Body of pancreas (tissue), 4 donors: Measurements from ENCODE around the gene WBP1. TPM values are rescaled to one million over a fixed set of nuclear protein-coding genes. Genes with fewer than 3 reads are reported as not detected.
A peak's percentile ranks its signal among the peaks of the same experiment; 100 is the strongest.

Experiments used
- ATAC-seq: fragments of 150-250 bp; one replicate; pipeline ENCODE4 v1.9.1; 2016
- DNase-seq, 4 donors: peaks; one replicate each; pipeline ENCODE4 v3.0.0-alpha.2; 2019
- H3K27ac ChIP-seq, 4 donors: fragments of 200-600 bp; sonication (generic); 1 replicate in 3 of 4; 2 replicates in 1 of 4; pipeline versions ENCODE4 v1.5.1 to v1.6.1; 2016 to 2019; ENCODE audit warnings: mild to moderate bottlenecking in 1 of 4, mixed read lengths in 1 of 4, moderate library complexity in 1 of 4
- H3K27me3 ChIP-seq, 2 donors: fragments of 200-600 bp; sonication (generic); one replicate each; pipeline ENCODE4 v1.6.0; 2016; ENCODE audit warnings: mild to moderate bottlenecking in 1 of 2
- H3K36me3 ChIP-seq, 2 donors: fragments of 200-600 bp; sonication (generic); replicated peaks in 1 of 2; 2 replicates each; pipeline ENCODE4 v1.5.1; 2016; ENCODE audit warnings: low read depth in 2 of 2; ENCODE audit not compliant: insufficient read depth in 1 of 2
- H3K4me1 ChIP-seq: fragments of 200-600 bp; sonication (generic); one replicate; pipeline ENCODE4 v1.6.0; 2016
- H3K4me3 ChIP-seq, 2 donors: fragments of 200-600 bp; sonication (generic); 1 replicate in 1 of 2; 2 replicates in 1 of 2; pipeline ENCODE4 v1.5.1; 2016 to 2019
- H3K9me3 ChIP-seq, 3 donors: fragments of 200-600 bp; sonication (generic); 1 replicate in 2 of 3; 2 replicates in 1 of 3; pipeline ENCODE4 v1.5.1; 2016
- POLR2A ChIP-seq, 3 donors: fragments of 450-650 bp; IDR thresholded peaks; one replicate each; pipeline ENCODE4 v1.6.1; 2016; ENCODE audit warnings: antibody characterized with exemption in 3 of 3, mild to moderate bottlenecking in 2 of 3
- WGBS, 2 donors: methylation state at CpG; one replicate each; pipeline ENCODE4 v1.1.5; 2017; 5-methylcytosine and 5-hydroxymethylcytosine counted together
- intact Hi-C: fragments of 100-400 bp; cut with DNase I; formaldehyde crosslinking; loops from one replicate; pipeline ENCODE4 v1.15.1; 2023
- total RNA-seq, 2 donors: library from RNA; depleted of rRNA; stranded (reverse); fragments of >200 nt; gene quantifications; one replicate each; pipeline ENCODE4 v1.1.0, GENCODE V29; 2016
- TF ChIP-seq, protein P1 (sequence below), 7 experiments: fragments of 450-650 bp in 4 of 7; fragments of 200-600 bp in 3 of 7; sonication (generic) in 3 of 7; IDR thresholded peaks; one replicate each; pipeline ENCODE4 v1.5.1; 2016 to 2019; ENCODE audit warnings: antibody characterized with exemption in 7 of 7

The WBP1 gene
- total RNA-seq, 2 donors from 2014 or later, result 35.3 to 56.3 TPM

DNA sequence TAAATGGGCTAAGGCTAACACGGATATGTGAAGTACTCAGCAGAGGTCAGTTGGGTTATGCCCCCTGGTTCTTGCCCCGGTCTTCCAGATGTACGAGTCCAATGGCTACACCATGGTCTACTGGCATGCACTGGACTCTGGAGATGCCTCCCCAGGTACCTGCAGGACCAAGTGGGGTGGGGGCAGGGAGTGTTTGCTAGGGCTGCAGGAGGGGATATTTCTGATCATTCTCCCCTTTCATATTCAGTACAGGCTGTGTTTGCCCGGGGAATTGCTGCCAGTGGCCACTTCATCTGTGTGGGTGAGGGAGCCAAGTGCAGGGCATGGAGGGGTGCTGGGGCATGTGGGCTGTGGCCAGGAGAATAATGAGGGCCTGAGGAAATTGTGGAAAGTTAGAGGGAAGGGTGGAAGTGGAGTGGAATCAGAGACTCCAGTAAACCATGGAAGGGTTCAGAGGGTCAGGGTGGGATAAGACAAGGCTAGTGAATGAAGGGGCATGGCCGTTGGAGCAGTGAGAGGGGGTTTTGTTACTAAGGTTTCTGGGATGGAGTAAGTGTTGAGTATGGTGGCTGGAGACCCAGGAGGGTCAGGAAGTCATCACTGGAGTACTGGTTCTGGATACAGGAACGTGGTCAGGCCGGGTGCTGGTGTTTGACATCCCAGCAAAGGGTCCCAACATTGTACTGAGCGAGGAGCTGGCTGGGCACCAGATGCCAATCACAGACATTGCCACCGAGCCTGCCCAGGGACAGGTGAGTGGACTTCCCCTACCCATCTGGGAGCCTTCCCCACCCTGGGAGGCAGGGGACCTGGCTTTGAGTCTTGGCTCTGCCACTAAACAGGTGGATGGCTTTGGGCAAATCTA, 34.8 kb upstream of the WBP1 start:
- no peak overlapping the region for H3K4me3 ChIP-seq
- peak in 1 of 3 donors; percentile 6 for TF ChIP-seq POLR2A (IDR thresholded peaks at IDR 0.05)
- TF ChIP-seq, protein P1, sequence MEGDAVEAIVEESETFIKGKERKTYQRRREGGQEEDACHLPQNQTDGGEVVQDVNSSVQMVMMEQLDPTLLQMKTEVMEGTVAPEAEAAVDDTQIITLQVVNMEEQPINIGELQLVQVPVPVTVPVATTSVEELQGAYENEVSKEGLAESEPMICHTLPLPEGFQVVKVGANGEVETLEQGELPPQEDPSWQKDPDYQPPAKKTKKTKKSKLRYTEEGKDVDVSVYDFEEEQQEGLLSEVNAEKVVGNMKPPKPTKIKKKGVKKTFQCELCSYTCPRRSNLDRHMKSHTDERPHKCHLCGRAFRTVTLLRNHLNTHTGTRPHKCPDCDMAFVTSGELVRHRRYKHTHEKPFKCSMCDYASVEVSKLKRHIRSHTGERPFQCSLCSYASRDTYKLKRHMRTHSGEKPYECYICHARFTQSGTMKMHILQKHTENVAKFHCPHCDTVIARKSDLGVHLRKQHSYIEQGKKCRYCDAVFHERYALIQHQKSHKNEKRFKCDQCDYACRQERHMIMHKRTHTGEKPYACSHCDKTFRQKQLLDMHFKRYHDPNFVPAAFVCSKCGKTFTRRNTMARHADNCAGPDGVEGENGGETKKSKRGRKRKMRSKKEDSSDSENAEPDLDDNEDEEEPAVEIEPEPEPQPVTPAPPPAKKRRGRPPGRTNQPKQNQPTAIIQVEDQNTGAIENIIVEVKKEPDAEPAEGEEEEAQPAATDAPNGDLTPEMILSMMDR (IDR thresholded peaks at IDR 0.05), result no peak
- no peaks in the 10 kb centered on the region for H3K27me3 ChIP-seq
- H3K36me3 ChIP-seq, result peaks cover 3 to 13% of the 10 kb centered on the region in 2 donors
- DNase-seq (no peak), ATAC-seq (no peak)
- H3K9me3 ChIP-seq, result no peaks in the 10 kb centered on the region
- peaks cover 19% of the 10 kb centered on the region for H3K4me1 ChIP-seq
- no peak overlapping the region for H3K27ac ChIP-seq
- 66% methylated on average over 7 to 9 of the region's 9 CpGs for WGBS, 2 donors
- intact Hi-C loops, result no loop called here

DNA sequence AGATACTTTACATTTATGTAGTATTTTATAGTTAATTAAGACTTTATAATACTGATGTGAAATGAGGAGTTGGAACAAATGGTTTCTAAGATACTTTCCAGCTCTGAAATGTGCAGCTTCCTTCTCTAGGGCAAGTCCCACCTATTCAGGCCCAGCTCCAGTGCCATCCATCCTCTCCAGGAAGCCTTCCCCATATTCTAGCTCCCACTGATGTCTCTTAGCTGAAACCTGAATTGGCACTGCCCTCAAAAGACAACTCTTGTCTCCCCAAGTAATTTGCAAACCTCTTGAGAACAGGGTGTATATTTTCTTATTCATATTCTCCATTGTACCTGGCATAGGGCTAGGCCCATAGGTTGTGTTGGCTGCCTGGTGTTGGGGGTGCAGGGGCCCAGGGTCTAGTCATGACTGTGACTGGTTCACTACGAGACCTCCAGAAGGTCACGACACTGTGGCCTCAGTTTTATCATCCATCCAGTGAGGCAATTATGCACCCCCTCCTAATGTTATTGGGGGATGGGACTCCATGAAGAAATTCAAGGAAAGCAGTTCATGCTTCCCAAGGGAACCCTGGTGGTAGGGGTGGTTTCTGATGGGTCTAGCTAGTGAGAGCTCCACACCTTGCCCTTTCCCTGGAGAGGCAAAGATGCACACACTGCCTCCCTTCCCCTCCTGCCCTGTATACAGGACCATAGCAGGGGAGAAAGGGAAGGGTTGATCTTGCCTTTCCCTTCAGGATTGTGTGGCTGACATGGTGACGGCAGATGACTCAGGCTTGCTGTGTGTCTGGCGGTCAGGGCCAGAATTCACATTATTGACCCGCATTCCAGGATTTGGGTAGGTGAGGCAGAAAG, 33.9 kb upstream of the WBP1 start:
- 56 to 61% methylated on average over 5 of the region's 5 CpGs for WGBS, 2 donors
- DNase-seq, result no peak
- peaks cover 8 to 21% of the 10 kb centered on the region in 2 donors for H3K36me3 ChIP-seq
- no peak overlapping the region for H3K27ac ChIP-seq
- peaks cover 19% of the 10 kb centered on the region for H3K4me1 ChIP-seq
- H3K9me3 ChIP-seq, result no peaks in the 10 kb centered on the region
- H3K27me3 ChIP-seq, result no peaks in the 10 kb centered on the region
- intact Hi-C loops, result no loop called here
- no peak for ATAC-seq
- no peak overlapping the region for H3K4me3 ChIP-seq
- no peak for TF ChIP-seq POLR2A (IDR thresholded peaks at IDR 0.05)
- TF ChIP-seq, protein P1 (IDR thresholded peaks at IDR 0.05), result no peak

DNA sequence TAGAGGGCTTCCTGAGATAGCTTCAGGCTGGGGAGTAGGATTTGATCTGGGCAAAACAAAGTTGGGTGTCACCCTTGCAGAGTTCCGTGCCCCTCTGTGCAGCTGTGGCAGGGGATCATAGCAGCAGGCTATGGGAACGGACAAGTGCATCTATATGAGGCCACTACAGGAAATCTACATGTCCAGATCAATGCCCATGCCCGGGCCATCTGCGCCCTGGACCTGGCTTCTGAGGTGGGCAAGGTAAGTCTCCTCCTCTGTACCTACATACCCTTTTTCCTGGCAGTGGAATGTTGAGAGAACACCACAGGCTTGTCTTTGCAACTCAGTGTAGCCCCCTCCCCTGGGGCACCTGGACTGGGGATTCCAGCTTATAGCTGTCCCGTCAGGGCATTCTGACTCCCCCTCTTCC, 33.2 kb upstream of the WBP1 start:
- no peak overlapping the region for H3K4me3 ChIP-seq
- ATAC-seq (no peak), DNase-seq (no peak)
- peaks cover 10 to 26% of the 10 kb centered on the region in 2 donors for H3K36me3 ChIP-seq
- H3K27me3 ChIP-seq, result no peaks in the 10 kb centered on the region
- H3K9me3 ChIP-seq, result no peaks in the 10 kb centered on the region
- intact Hi-C loops, result no loop called here
- TF ChIP-seq, protein P1 (IDR thresholded peaks at IDR 0.05), result no peak
- no peak for TF ChIP-seq POLR2A (IDR thresholded peaks at IDR 0.05)
- no peak overlapping the region for H3K27ac ChIP-seq
- WGBS, 2 donors, result 68 to 72% methylated on average over 5 of the region's 5 CpGs
- peaks cover 19% of the 10 kb centered on the region for H3K4me1 ChIP-seq

DNA sequence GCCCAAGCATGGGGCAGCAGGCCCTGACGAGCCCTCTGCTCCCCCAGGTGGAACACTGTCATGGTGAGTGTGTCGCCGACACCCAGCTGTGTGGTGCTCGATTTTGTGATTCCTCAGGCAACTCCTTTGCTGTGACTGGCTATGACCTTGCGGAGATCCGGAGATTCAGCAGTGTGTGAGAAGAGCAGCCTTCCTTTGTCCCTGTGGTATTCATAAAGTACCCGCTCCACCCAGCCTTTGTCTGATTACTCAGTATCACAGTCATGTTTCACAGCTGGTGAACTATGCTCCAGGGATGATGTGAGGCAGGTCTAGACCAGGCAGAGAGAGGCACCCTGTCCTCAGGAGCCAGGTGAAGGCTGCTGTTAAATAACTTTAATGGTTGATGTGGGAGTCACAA, 32.7 kb upstream of the WBP1 start:
- ATAC-seq (no peak), DNase-seq (no peak)
- Histone ChIP-seq H3K4me3 (no peak overlapping the region), H3K27ac (no peak overlapping the region), H3K27me3 (no peaks in the 10 kb centered on the region), H3K9me3 (no peaks in the 10 kb centered on the region), H3K4me1 (peaks cover 17% of the 10 kb centered on the region), H3K36me3 (peaks cover 15 to 27% of the 10 kb centered on the region in 2 donors)
- TF ChIP-seq, protein P1 (IDR thresholded peaks at IDR 0.05), result no peak
- TF ChIP-seq POLR2A (IDR thresholded peaks at IDR 0.05), result no peak
- WGBS, 2 donors, result 88 to 89% methylated on average over 4 to 7 of the region's 7 CpGs
- intact Hi-C loops, result no loop called here
